ENCODE measurements around the gene JADE1.

The JADE1 gene

GRCh38 chr4:128818442-128818841 lies 8.9 kb downstream of the JADE1 start:
- TF ChIP-seq TAF1 (IDR thresholded peaks at IDR 0.05; ENCODE audit: borderline replicate concordance, insufficient read depth, low read length) = no peak
- TF ChIP-seq REST (IDR thresholded peaks at IDR 0.05; ENCODE audit: insufficient read depth in 1 of 2, low read depth in 2 of 2, low read length in 2 of 2) = no peak
- TF ChIP-seq FOXP2 (optimal IDR thresholded peaks at IDR 0.05; ENCODE audit: borderline replicate concordance, extremely low read depth, extremely low read length, insufficient read depth) = no peak
- TF ChIP-seq SIN3A (IDR thresholded peaks at IDR 0.05; ENCODE audit: borderline replicate concordance, insufficient read depth, low read length) = no peak
- TF ChIP-seq POLR2AphosphoS5 (IDR thresholded peaks at IDR 0.05; ENCODE audit: low read depth, low read length) = no peak

DNA sequence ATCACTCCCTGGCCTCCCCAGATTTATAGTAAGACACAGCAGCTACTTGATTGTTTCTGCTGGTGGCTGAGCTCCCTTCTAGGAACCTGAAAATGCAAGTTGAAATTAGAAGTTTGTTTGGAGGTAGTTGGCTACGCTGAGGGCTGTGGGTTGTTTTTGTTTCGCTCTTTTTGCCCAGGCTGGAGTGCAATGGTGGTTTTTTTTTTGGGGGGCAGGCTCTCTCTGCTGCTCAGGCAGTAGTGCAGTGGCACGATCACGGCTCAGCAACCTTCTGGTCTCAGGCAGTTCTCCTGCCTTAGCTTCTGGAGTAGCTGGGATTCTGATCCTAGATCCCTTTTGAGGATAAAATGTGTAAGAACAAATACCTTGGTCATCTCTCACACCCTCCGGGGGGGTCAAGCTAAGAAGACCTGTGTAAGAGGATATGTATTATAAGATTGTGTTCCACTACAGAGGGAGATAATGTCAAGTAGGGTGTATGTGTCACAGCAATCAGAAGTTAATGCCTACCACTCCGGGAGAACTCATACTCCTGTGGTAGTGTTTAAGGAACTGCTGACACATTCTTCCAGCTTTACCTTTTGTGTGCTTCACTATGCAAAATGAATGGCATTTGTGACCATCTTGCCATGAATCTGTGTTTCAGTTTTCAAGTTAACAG lies 9.7 kb downstream of the JADE1 start:
- TF ChIP-seq POLR2AphosphoS5 (IDR thresholded peaks at IDR 0.05; ENCODE audit: low read depth, low read length) (no peak), REST (IDR thresholded peaks at IDR 0.05; ENCODE audit: insufficient read depth in 1 of 2, low read depth in 2 of 2, low read length in 2 of 2) (no peak), FOXP2 (optimal IDR thresholded peaks at IDR 0.05; ENCODE audit: borderline replicate concordance, extremely low read depth, extremely low read length, insufficient read depth) (no peak), TAF1 (IDR thresholded peaks at IDR 0.05; ENCODE audit: borderline replicate concordance, insufficient read depth, low read length) (no peak), SIN3A (IDR thresholded peaks at IDR 0.05; ENCODE audit: borderline replicate concordance, insufficient read depth, low read length) (no peak)

DNA sequence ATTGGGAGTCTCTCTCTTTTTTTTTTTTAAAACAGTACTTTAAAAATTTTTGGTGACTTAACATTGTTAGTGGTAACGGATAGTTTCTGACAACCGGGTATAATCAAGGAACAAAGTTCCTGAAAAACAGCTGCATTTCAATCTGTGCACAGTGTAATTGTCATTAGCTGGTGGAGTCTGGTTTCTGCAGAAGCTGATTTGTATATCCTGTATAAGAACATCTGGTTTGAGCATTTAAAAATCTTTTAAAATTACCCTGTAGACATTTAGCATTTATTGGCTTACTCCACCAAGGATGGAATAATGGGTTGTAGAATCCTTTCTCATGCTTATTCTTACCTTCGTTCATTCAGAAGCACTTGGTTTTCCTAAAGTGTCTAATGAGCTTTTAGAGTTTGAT lies 11.2 kb downstream of the JADE1 start:
- TF ChIP-seq REST (IDR thresholded peaks at IDR 0.05; ENCODE audit: insufficient read depth in 1 of 2, low read depth in 2 of 2, low read length in 2 of 2) (no peak), SIN3A (IDR thresholded peaks at IDR 0.05; ENCODE audit: borderline replicate concordance, insufficient read depth, low read length) (no peak), POLR2AphosphoS5 (IDR thresholded peaks at IDR 0.05; ENCODE audit: low read depth, low read length) (no peak), TAF1 (IDR thresholded peaks at IDR 0.05; ENCODE audit: borderline replicate concordance, insufficient read depth, low read length) (no peak), FOXP2 (optimal IDR thresholded peaks at IDR 0.05; ENCODE audit: borderline replicate concordance, extremely low read depth, extremely low read length, insufficient read depth) (no peak)

DNA sequence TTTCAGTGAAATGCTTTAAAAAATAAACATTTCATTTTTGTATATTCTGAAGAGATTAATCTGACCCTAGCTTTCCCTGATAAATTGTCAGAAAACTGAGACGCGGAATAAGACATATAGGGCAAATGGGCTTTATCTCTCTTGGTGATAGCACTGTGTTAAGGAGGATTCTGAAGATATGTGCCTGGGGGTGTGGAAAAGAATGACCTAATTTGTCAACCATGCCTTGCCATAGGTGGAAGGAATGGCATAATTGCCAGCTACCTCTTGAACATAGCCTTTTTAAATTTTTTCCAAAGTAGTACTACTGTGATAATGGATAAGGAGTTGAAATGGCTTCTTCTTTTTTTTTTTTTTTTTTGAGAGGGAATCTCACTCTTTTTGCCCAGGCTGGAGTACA lies 11.7 kb downstream of the JADE1 start:
- no peak for TF ChIP-seq SIN3A (IDR thresholded peaks at IDR 0.05; ENCODE audit: borderline replicate concordance, insufficient read depth, low read length)
- no peak for TF ChIP-seq TAF1 (IDR thresholded peaks at IDR 0.05; ENCODE audit: borderline replicate concordance, insufficient read depth, low read length)
- TF ChIP-seq POLR2AphosphoS5 (IDR thresholded peaks at IDR 0.05; ENCODE audit: low read depth, low read length) = no peak
- no peak for TF ChIP-seq REST (IDR thresholded peaks at IDR 0.05; ENCODE audit: insufficient read depth in 1 of 2, low read depth in 2 of 2, low read length in 2 of 2)
- no peak for TF ChIP-seq FOXP2 (optimal IDR thresholded peaks at IDR 0.05; ENCODE audit: borderline replicate concordance, extremely low read depth, extremely low read length, insufficient read depth)
